Measurements from ENCODE around the gene COL19A1. TPM values are rescaled to one million over a fixed set of nuclear protein-coding genes. Genes with fewer than 3 reads are reported as not detected.

Gene COL19A1
- total and polyA plus RNA-seq, 2 experiments from 2014 or later, result not detected

GRCh38 chr6:69915346-69915745 lies 49.0 kb downstream of the COL19A1 start:
- H3K4me1 Mint-ChIP-seq, result peaks cover 11% of the 10 kb centered on the region; the same call in 2 of the 3 replicates
- no peak overlapping the region for H3K4me3 ChIP-seq
- no peaks in the 10 kb centered on the region for H4K20me1 ChIP-seq (replicated peaks; ENCODE audit: insufficient read depth)
- no peak overlapping the region for H3K27ac ChIP-seq (ENCODE audit: low read depth)
- H2AFZ ChIP-seq, result no peak overlapping the region
- no peaks in the 10 kb centered on the region for H3K36me3 ChIP-seq (ENCODE audit: insufficient read depth)
- no peaks in the 10 kb centered on the region for H3K9me2 ChIP-seq (ENCODE audit: insufficient read depth)
- H3K9me3 Mint-ChIP-seq, result no peaks in the 10 kb centered on the region; the same call in 2 of the 3 replicates
- H3K4me3 Mint-ChIP-seq, result no peak overlapping the region
- DNase-seq (ENCODE audit: low spot score) (no peak), ATAC-seq (no peak)
- H3K36me3 Mint-ChIP-seq (ENCODE audit: low read depth), result no peaks in the 10 kb centered on the region; the same call in 2 of the 3 replicates
- H3K27me3 Mint-ChIP-seq (ENCODE audit: insufficient read depth, low read depth, poor library complexity), result no peaks in the 10 kb centered on the region
- H3K27ac Mint-ChIP-seq, result no peak overlapping the region
- H3F3A ChIP-seq (replicated peaks; ENCODE audit: low read depth), result no peaks in the 10 kb centered on the region
- no peak overlapping the region for H3K4me2 ChIP-seq
- no peaks in the 10 kb centered on the region for H3K79me2 ChIP-seq (replicated peaks; ENCODE audit: insufficient read depth)
- no peaks in the 10 kb centered on the region for H3K27me3 ChIP-seq (ENCODE audit: insufficient read depth)
- no peaks in the 10 kb centered on the region for H3K4me1 ChIP-seq (ENCODE audit: insufficient read depth)
- TF ChIP-seq EZH2phosphoT487 (IDR thresholded peaks at IDR 0.05; ENCODE audit: unreplicated experiment) (no peak), ZNF331 (CRISPR knock-in tag; IDR thresholded peaks at IDR 0.05; ENCODE audit: low read depth) (no peak), ETS1 (IDR thresholded peaks at IDR 0.05) (no peak), EZH2 (IDR thresholded peaks at IDR 0.05; ENCODE audit: low read depth, unreplicated experiment) (no peak), STAT1 (IDR thresholded peaks at IDR 0.05; ENCODE audit: unreplicated experiment) (no peak), POLR2AphosphoS5 (IDR thresholded peaks at IDR 0.05; ENCODE audit: low read depth) (no peak)

GRCh38 chr6:69917834-69918233 lies 51.5 kb downstream of the COL19A1 start:
- no peaks in the 10 kb centered on the region; the same call in 2 of the 3 replicates for H3K9me3 Mint-ChIP-seq
- H3K27ac ChIP-seq (ENCODE audit: low read depth), result no peak overlapping the region
- H3K36me3 ChIP-seq (ENCODE audit: insufficient read depth), result no peaks in the 10 kb centered on the region
- H3K27me3 ChIP-seq (ENCODE audit: insufficient read depth), result no peaks in the 10 kb centered on the region
- no peaks in the 10 kb centered on the region for H3K4me1 ChIP-seq (ENCODE audit: insufficient read depth)
- no peak overlapping the region for H2AFZ ChIP-seq
- H3K4me2 ChIP-seq, result no peak overlapping the region
- H3K9me2 ChIP-seq (ENCODE audit: insufficient read depth), result no peaks in the 10 kb centered on the region
- ATAC-seq, result no peak
- H3K79me2 ChIP-seq (replicated peaks; ENCODE audit: insufficient read depth), result no peaks in the 10 kb centered on the region
- H4K20me1 ChIP-seq (replicated peaks; ENCODE audit: insufficient read depth), result no peaks in the 10 kb centered on the region
- H3K27me3 Mint-ChIP-seq (ENCODE audit: insufficient read depth, low read depth, poor library complexity), result no peaks in the 10 kb centered on the region
- H3F3A ChIP-seq (replicated peaks; ENCODE audit: low read depth), result no peaks in the 10 kb centered on the region
- peaks cover 11% of the 10 kb centered on the region; the same call in 2 of the 3 replicates for H3K4me1 Mint-ChIP-seq
- DNase-seq (ENCODE audit: low spot score), result peak; percentile 6
- H3K27ac Mint-ChIP-seq, result no peak overlapping the region
- no peaks in the 10 kb centered on the region; the same call in 2 of the 3 replicates for H3K36me3 Mint-ChIP-seq (ENCODE audit: low read depth)
- H3K4me3 ChIP-seq, result no peak overlapping the region
- no peak overlapping the region for H3K4me3 Mint-ChIP-seq
- no peak for TF ChIP-seq EZH2phosphoT487 (IDR thresholded peaks at IDR 0.05; ENCODE audit: unreplicated experiment)
- no peak for TF ChIP-seq EZH2 (IDR thresholded peaks at IDR 0.05; ENCODE audit: low read depth, unreplicated experiment)
- TF ChIP-seq STAT1 (IDR thresholded peaks at IDR 0.05; ENCODE audit: unreplicated experiment), result no peak
- no peak for TF ChIP-seq ETS1 (IDR thresholded peaks at IDR 0.05)
- no peak for TF ChIP-seq POLR2AphosphoS5 (IDR thresholded peaks at IDR 0.05; ENCODE audit: low read depth)
- TF ChIP-seq CREB1 (CRISPR knock-in tag; IDR thresholded peaks at IDR 0.05; ENCODE audit: low read depth), result no peak
- TF ChIP-seq NANOG (IDR thresholded peaks at IDR 0.05; ENCODE audit: borderline replicate concordance), result no peak
- no peak for TF ChIP-seq JUNB (IDR thresholded peaks at IDR 0.05; ENCODE audit: unreplicated experiment)
- no peak for TF ChIP-seq CTCF (conservative IDR thresholded peaks at IDR 0.05; ENCODE audit: low read depth in 2 of 2)
- TF ChIP-seq ZNF331 (CRISPR knock-in tag; IDR thresholded peaks at IDR 0.05; ENCODE audit: low read depth), result no peak
- TF ChIP-seq ZNF462 (CRISPR knock-in tag; IDR thresholded peaks at IDR 0.05), result no peak

Data from GM23338 (cell line).